IPS-NIHi11 (cell line): ENCODE data around the gene PRM3.

Experiments used
- DNase-seq: peaks from one replicate; pipeline ENCODE4 v3.0.0; 2012; ENCODE audit warnings: mixed read lengths, low spot score

Gene PRM3

GRCh38 chr16:11258553-11259492, 14.6 kb downstream of the PRM3 start:
- DNase-seq: no peak

- peak; percentile 86 for DNase-seq
Measured at GRCh38 chr16:11257131-11257938, 16.1 kb downstream of the PRM3 start.

GRCh38 chr16:11256661-11257130, 16.7 kb downstream of the PRM3 start:
- DNase-seq: no peak

GRCh38 chr16:11255737-11256660, 17.4 kb downstream of the PRM3 start, which contains the start of gene SOCS1:
TSS of gene SOCS1 (minus strand) at chr16:11256204. CDS start at chr16:11255478, 726 bp downstream.
- DNase-seq: peak; percentile 93

GRCh38 chr16:11254913-11255736, 18.3 kb downstream of the PRM3 start:
- DNase-seq: peak; percentile 50

- no peak for DNase-seq
Measured at GRCh38 chr16:11253995-11254912, 19.2 kb downstream of the PRM3 start.

- DNase-seq: no peak
Measured at GRCh38 chr16:11253009-11253994, 20.1 kb downstream of the PRM3 start.

GRCh38 chr16:11252482-11252931, 20.9 kb downstream of the PRM3 start:
- no peak for DNase-seq

GRCh38 chr16:11251525-11252481, 21.6 kb downstream of the PRM3 start:
- no peak for DNase-seq

GRCh38 chr16:11250786-11251524, 22.5 kb downstream of the PRM3 start:
- DNase-seq: no peak

- DNase-seq: peak; percentile 76
Measured at GRCh38 chr16:11250091-11250785, 23.2 kb downstream of the PRM3 start.

GRCh38 chr16:11249233-11250061, 24.0 kb downstream of the PRM3 start:
- no peak for DNase-seq

GRCh38 chr16:11248133-11248532, 25.3 kb downstream of the PRM3 start:
- no peak for DNase-seq

GRCh38 chr16:11245988-11246387, 27.4 kb downstream of the PRM3 start:
- DNase-seq: no peak

- no peak for DNase-seq
Measured at GRCh38 chr16:11245222-11245737, 28.1 kb downstream of the PRM3 start.
